ACC112 (cell line): ENCODE measurements around the gene C4A.
A peak's percentile ranks its signal among the peaks of the same experiment; 100 is the strongest.

Experiments
- H2AFZ ChIP-seq: fragments of 200-600 bp; sonication (generic); one replicate; pipeline ENCODE4 v1.6.0; 2017; ENCODE audit warnings: antibody characterized with exemption, low read length; ENCODE audit not compliant: unreplicated experiment
- H3K27ac ChIP-seq: fragments of 200-600 bp; sonication (generic); 2 replicates; pipeline ENCODE4 v1.5.1; 2014; ENCODE audit warnings: low read depth, mild to moderate bottlenecking, antibody characterized with exemption, low read length, moderate library complexity
- H3K27me3 ChIP-seq: fragments of 200-600 bp; sonication (generic); 2 replicates; pipeline ENCODE4 v1.6.1; 2014; ENCODE audit warnings: mild to moderate bottlenecking, antibody characterized with exemption, low read length, moderate library complexity, mixed read lengths; ENCODE audit not compliant: insufficient read depth
- H3K36me3 ChIP-seq: fragments of 200-600 bp; sonication (generic); 2 replicates; pipeline ENCODE4 v1.6.1; 2016; ENCODE audit warnings: mild to moderate bottlenecking, antibody characterized with exemption, low read length, moderate library complexity, mixed read lengths; ENCODE audit not compliant: insufficient read depth
- H3K4me1 ChIP-seq: fragments of 200-600 bp; sonication (generic); one replicate; pipeline ENCODE4 v1.6.1; 2016; ENCODE audit warnings: low read length, mixed read lengths; ENCODE audit not compliant: insufficient read depth, unreplicated experiment, control insufficient read depth
- H3K4me3 ChIP-seq: fragments of 200-600 bp; sonication (generic); 2 replicates; pipeline ENCODE4 v1.5.1; 2014; ENCODE audit warnings: mild to moderate bottlenecking, low read depth, low read length
- H3K79me2 ChIP-seq: fragments of 200-600 bp; sonication (generic); one replicate; pipeline ENCODE4 v1.6.0; 2016; ENCODE audit warnings: low read length; ENCODE audit not compliant: control insufficient read depth, unreplicated experiment, insufficient read depth

Gene C4A

GRCh38 chr6:31947864-31948263 is 34.0 kb upstream of the C4A start:
- no peaks in the 10 kb centered on the region for H3K27me3 ChIP-seq
- 0 out of 2 replicates have a peak, but pooled peaks cover 5% of the 10 kb centered on the region for H3K36me3 ChIP-seq
- peaks cover 5% of the 10 kb centered on the region for H3K79me2 ChIP-seq
- H3K27ac ChIP-seq = peak overlapping the region; percentile 51; the same call in 1 of the 2 replicates
- no peak overlapping the region for H3K4me3 ChIP-seq
- no peak overlapping the region for H2AFZ ChIP-seq
- H3K4me1 ChIP-seq = peaks cover 43% of the 10 kb centered on the region

GRCh38 chr6:31948306-31948705 is 33.6 kb upstream of the C4A start:
- Histone ChIP-seq H3K36me3 (0 out of 2 replicates have a peak, but pooled peaks cover 5% of the 10 kb centered on the region), H3K4me3 (no peak overlapping the region), H2AFZ (no peak overlapping the region), H3K27me3 (no peaks in the 10 kb centered on the region), H3K27ac (peak overlapping the region; percentile 51; the same call in 1 of the 2 replicates), H3K79me2 (peaks cover 5% of the 10 kb centered on the region), H3K4me1 (peaks cover 43% of the 10 kb centered on the region)

- Histone ChIP-seq H3K79me2 (peaks cover 5% of the 10 kb centered on the region), H3K27me3 (no peaks in the 10 kb centered on the region), H3K4me3 (peak overlapping the region; percentile 14; the same call in 1 of the 2 replicates), H3K36me3 (0 out of 2 replicates have a peak, but pooled peaks cover 5% of the 10 kb centered on the region), H2AFZ (no peak overlapping the region), H3K27ac (peak overlapping the region; percentile 51), H3K4me1 (peaks cover 43% of the 10 kb centered on the region)
Observed at GRCh38 chr6:31948753-31949413, 33.0 kb upstream of the C4A start.

GRCh38 chr6:31949926-31950548 is 31.8 kb upstream of the C4A start:
- H3K27me3 ChIP-seq = no peaks in the 10 kb centered on the region
- H3K27ac ChIP-seq = no peak overlapping the region
- no peak overlapping the region for H2AFZ ChIP-seq
- 0 out of 2 replicates have a peak, but pooled peaks cover 5% of the 10 kb centered on the region for H3K36me3 ChIP-seq
- peaks cover 5% of the 10 kb centered on the region for H3K79me2 ChIP-seq
- H3K4me1 ChIP-seq = peaks cover 39% of the 10 kb centered on the region
- no peak overlapping the region for H3K4me3 ChIP-seq

- Histone ChIP-seq H2AFZ (no peak overlapping the region), H3K27me3 (no peaks in the 10 kb centered on the region), H3K36me3 (peaks cover 16% of the 10 kb centered on the region), H3K4me3 (no peak overlapping the region), H3K4me1 (peaks cover 24% of the 10 kb centered on the region), H3K79me2 (peaks cover 5% of the 10 kb centered on the region), H3K27ac (peak overlapping the region; percentile 4; the same call in 1 of the 2 replicates)
Observed at GRCh38 chr6:31952140-31952805, 29.6 kb upstream of the C4A start.

- H3K36me3 ChIP-seq = peaks cover 17% of the 10 kb centered on the region
- H3K27ac ChIP-seq = no peak overlapping the region
- no peak overlapping the region for H3K4me3 ChIP-seq
- peaks cover 11% of the 10 kb centered on the region for H3K79me2 ChIP-seq
- H2AFZ ChIP-seq = no peak overlapping the region
- peaks cover 26% of the 10 kb centered on the region for H3K4me1 ChIP-seq
- no peaks in the 10 kb centered on the region for H3K27me3 ChIP-seq
Observed at GRCh38 chr6:31952890-31953289, 29.0 kb upstream of the C4A start.

- Histone ChIP-seq H3K4me1 (peaks cover 17% of the 10 kb centered on the region), H2AFZ (no peak overlapping the region), H3K36me3 (peaks cover 17% of the 10 kb centered on the region), H3K27ac (no peak overlapping the region), H3K4me3 (no peak overlapping the region), H3K79me2 (peaks cover 24% of the 10 kb centered on the region), H3K27me3 (no peaks in the 10 kb centered on the region)
Observed at GRCh38 chr6:31954511-31954910, 27.3 kb upstream of the C4A start.

- Histone ChIP-seq H3K4me3 (peak overlapping the region; percentile 89; the same call in 1 of the 2 replicates), H3K36me3 (peaks cover 16% of the 10 kb centered on the region), H3K4me1 (peaks cover 22% of the 10 kb centered on the region), H3K27ac (no peak overlapping the region), H3K79me2 (peaks cover 31% of the 10 kb centered on the region), H2AFZ (no peak overlapping the region), H3K27me3 (no peaks in the 10 kb centered on the region)
Observed at GRCh38 chr6:31956796-31957195, 25.1 kb upstream of the C4A start.

GRCh38 chr6:31958412-31958740 is 23.5 kb upstream of the C4A start:
- Histone ChIP-seq H2AFZ (peak overlapping the region; percentile 69), H3K4me3 (peak overlapping the region; percentile 89), H3K79me2 (peaks cover 31% of the 10 kb centered on the region), H3K36me3 (peaks cover 13% of the 10 kb centered on the region), H3K4me1 (peaks cover 22% of the 10 kb centered on the region), H3K27me3 (no peaks in the 10 kb centered on the region), H3K27ac (peak overlapping the region; percentile 50; the same call in 1 of the 2 replicates)

- Histone ChIP-seq H3K4me3 (peak within 1 kb of the TSS; percentile 89), H2AFZ (peak within 1 kb of the TSS; percentile 69), H3K4me1 (peaks cover 22% of the 10 kb centered on the region), H3K36me3 (peaks cover 13% of the 10 kb centered on the region), H3K79me2 (peaks cover 31% of the 10 kb centered on the region), H3K27ac (peak within 1 kb of the TSS; percentile 50), H3K27me3 (no peaks in the 10 kb centered on the region)
Observed at GRCh38 chr6:31958741-31959739, 22.8 kb upstream of the C4A start, which contains the start of the genes NELFE and SKIC2. Gene NELFE, minus strand, starts transcription at chr6:31958971. Its CDS starts 525 bp downstream, at chr6:31958446. Gene SKIC2, plus strand, starts transcription at chr6:31959175. Its CDS starts 18 bp downstream, at chr6:31959193.
